ENCODE results near the gene IL17B.

The IL17B gene

GRCh38 chr5:149381986-149382338, 2.9 kb upstream of the IL17B start:
- H3K4me3 ChIP-seq (replicated peaks in 1 of 2; ENCODE audit: low read depth in 2 of 2, low read length in 2 of 2): no peak overlapping the region
- DNase-seq (ENCODE audit: low read depth in 2 of 2): peak; percentile 81 to 82
- peak; percentile 95 for TF ChIP-seq CTCF (IDR thresholded peaks at IDR 0.05; ENCODE audit: low read depth, low read length)

- H3K4me3 ChIP-seq (replicated peaks in 1 of 2; ENCODE audit: low read depth in 2 of 2, low read length in 2 of 2): no peak overlapping the region
- DNase-seq (ENCODE audit: low read depth in 2 of 2): no peak
- TF ChIP-seq CTCF (IDR thresholded peaks at IDR 0.05; ENCODE audit: low read depth, low read length): no peak
Observed at GRCh38 chr5:149381261-149381985, 2.3 kb upstream of the IL17B start.

- H3K4me3 ChIP-seq (replicated peaks in 1 of 2; ENCODE audit: low read depth in 2 of 2, low read length in 2 of 2): no peak overlapping the region
- DNase-seq (ENCODE audit: low read depth in 2 of 2): no peak
- no peak for TF ChIP-seq CTCF (IDR thresholded peaks at IDR 0.05; ENCODE audit: low read depth, low read length)
Observed at GRCh38 chr5:149380466-149381121, 1.5 kb upstream of the IL17B start.

- no peak overlapping the region for H3K4me3 ChIP-seq (replicated peaks in 1 of 2; ENCODE audit: low read depth in 2 of 2, low read length in 2 of 2)
- DNase-seq (ENCODE audit: low read depth in 2 of 2): no peak
- no peak for TF ChIP-seq CTCF (IDR thresholded peaks at IDR 0.05; ENCODE audit: low read depth, low read length)
Observed at GRCh38 chr5:149379818-149380374, 804 bp upstream of the IL17B start.

- no peak for TF ChIP-seq CTCF (IDR thresholded peaks at IDR 0.05; ENCODE audit: low read depth, low read length)
- DNase-seq (ENCODE audit: low read depth in 2 of 2): no peak
- H3K4me3 ChIP-seq (replicated peaks in 1 of 2; ENCODE audit: low read depth in 2 of 2, low read length in 2 of 2): no peak overlapping the region
Observed at GRCh38 chr5:149378241-149378820, 761 bp downstream of the IL17B start.

GRCh38 chr5:149376711-149377447, 2.2 kb downstream of the IL17B start:
- no peak for TF ChIP-seq CTCF (IDR thresholded peaks at IDR 0.05; ENCODE audit: low read depth, low read length)
- no peak overlapping the region for H3K4me3 ChIP-seq (replicated peaks in 1 of 2; ENCODE audit: low read depth in 2 of 2, low read length in 2 of 2)
- DNase-seq (ENCODE audit: low read depth in 2 of 2): no peak
